SK-N-DZ (cell line): ENCODE data around the gene SRGAP1.
A peak's percentile ranks its signal among the peaks of the same experiment; 100 is the strongest.
"Not testable (repeated sequence)": the region's sequence is repeated elsewhere in the genome, so short reads cannot be mapped to it uniquely, and the experiment has no call there.

Source experiments
- DNase-seq: peaks from one replicate; pipeline ENCODE4 v3.0.0-alpha.2; 2015; ENCODE audit warnings: low spot score

Gene SRGAP1

GRCh38 chr12:64006211-64006825 is 161.8 kb downstream of the SRGAP1 start:
- DNase-seq, result no peak

GRCh38 chr12:64007853-64008252 is 163.4 kb downstream of the SRGAP1 start:
- DNase-seq, result no peak

GRCh38 chr12:64008596-64008995 is 164.1 kb downstream of the SRGAP1 start:
- no peak for DNase-seq

DNA sequence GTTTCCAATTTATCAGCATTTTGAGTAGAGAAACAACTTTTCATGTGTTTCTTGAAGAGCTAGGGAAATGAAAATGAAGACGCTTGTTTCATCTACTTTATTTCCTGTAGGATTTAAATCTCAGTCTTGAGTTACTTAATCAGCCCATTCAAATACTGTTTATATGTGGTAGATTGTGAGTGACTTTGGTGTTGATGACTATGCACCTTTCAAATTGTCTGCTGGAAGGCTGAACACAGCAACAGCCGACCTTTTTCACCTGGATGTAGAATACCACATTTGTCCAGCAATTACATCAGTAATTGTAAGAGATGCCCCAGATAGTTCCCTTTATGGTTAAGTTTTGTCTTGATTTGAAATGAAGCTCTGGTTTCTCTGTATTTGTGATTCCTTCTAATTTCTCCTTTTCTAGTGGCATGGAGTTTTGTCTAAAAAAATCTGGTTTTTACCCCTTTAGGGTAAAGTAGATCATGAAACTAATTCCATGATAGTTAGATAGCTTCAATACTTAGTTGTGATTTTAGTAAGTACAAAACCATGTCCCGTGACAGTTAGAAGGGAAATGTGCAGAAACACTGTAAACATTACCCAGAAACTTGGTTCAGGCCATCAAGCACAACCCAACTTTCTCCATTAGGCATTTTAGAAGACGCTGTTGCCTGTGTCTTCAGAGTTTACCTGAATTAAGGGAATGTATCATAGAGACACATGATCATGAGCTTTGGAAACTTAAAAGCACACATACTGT is 165.0 kb downstream of the SRGAP1 start:
- no peak for DNase-seq

- DNase-seq, result no peak
Measured at GRCh38 chr12:64010069-64010686, 165.7 kb downstream of the SRGAP1 start.

- DNase-seq, result no peak
Measured at GRCh38 chr12:64016521-64016920, 172.0 kb downstream of the SRGAP1 start.

DNA sequence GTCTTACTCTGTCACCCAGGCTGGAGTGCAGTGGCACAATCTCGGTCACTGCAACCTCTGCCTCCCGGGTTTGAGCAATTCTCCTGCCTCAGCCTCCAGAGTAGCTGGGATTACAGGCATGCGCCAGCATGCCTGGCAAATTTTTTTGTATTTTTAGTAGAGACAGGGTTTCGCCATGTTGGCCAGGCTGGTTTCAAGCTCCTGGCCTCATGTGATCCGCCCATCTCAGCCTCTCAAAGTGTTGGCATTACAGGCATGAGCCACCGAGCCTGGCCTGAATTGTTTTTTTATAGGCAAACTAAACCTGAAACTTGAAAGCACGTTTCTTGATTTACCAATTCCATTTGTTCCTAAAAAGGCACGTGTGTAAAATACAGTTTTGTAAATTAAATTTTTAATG is 173.6 kb downstream of the SRGAP1 start:
- not testable (repeated sequence) for DNase-seq

DNA sequence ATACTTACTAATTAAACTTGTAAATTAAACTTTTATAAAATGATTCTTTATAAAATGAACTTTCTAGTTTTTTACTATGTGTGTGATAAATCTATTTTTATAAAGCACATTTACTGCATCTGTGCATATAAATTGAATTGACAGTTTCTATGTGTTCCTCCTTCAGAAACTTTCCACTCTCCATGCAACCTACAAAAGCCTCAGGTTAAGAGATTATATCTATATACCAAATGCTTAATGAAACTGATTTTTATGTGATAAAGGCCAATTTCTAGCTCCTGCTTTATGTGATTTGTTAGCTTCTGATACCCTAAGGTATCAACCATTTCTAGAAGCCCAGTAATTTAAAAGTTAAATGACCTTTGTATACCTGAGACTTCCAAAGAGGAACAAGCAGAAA is 174.0 kb downstream of the SRGAP1 start:
- no peak for DNase-seq

- peak; percentile 91 for DNase-seq
Measured at GRCh38 chr12:64019101-64019500, 174.6 kb downstream of the SRGAP1 start.

DNA sequence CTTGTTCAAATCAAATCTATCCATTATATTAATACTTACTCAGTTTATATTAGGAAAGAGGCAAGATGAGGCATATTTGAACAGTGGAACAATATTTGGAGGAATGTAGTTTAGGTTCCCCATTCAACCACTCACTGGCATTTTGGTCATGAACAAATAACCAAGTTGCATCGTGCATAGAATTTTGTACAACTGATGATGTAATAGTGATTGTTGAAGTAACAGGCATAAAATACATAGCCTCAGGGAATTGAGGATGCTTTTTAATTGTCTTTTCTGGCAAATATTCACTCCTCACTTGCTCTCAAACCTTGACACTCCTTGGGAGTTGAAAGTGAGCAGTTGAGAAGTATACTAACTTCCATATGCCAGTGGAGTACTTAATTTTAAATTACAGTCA is 175.2 kb downstream of the SRGAP1 start:
- no peak for DNase-seq

GRCh38 chr12:64025174-64025958 is 180.9 kb downstream of the SRGAP1 start:
- no peak for DNase-seq

- DNase-seq, result no peak
Measured at GRCh38 chr12:64027311-64027710, 182.8 kb downstream of the SRGAP1 start.

DNA sequence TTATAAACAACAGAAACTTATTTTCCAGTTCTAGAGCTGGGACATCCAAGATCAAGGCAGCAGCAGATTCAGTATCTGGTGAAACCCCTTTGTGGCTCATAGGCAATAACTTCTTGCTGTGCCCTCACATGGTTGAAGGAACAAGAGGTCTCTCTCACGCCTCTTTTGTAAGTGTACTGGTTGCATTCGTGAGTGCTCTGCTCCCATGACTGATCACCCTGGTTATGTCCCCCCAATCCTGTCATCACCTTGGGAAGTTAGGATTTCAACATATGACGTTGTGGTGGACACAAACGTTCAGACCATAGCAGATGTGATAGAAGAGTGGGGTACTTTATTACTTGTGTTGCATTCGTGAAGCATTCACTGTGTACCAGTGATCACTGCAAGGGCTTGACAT is 184.0 kb downstream of the SRGAP1 start:
- DNase-seq, result no peak

DNA sequence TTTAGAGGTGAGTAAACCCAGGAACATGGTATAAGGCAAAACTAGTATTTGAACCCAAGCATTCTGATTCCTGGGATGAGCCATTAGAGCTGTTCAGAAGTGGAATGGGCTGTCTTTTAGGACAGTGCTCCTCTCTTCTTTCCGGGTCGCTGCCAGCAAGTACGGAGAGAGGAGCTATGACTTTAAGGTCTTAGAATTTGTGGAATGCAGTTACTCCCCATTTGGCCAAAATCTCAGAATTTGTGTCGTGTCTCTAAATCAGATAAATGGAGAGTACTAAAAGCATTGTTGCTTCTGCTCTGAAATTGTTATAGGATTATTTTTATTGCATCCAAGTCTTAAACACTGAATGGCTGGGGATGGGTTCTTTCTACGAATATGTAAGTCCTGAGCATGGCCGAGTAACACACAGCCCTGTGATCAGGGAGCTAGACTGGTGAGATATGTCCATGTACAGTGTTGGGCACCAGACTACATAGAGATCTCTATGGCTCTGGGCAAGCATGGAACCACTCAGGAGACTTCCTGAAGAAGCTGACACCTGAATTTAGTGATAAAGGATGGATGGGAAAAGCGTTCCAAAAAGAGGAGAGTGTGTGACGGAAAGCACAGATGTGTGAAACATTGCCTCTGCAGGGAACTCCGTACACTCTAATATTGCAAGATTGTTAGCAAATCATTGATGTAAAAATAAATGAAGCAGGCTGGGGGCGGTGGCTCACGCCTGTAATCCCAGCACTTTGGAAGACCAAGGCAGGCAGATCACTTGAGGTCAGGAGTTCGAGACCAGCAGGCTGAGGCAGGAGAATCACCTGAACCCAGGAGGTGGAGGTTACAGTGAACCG is 184.7 kb downstream of the SRGAP1 start:
- DNase-seq, result no peak

DNA sequence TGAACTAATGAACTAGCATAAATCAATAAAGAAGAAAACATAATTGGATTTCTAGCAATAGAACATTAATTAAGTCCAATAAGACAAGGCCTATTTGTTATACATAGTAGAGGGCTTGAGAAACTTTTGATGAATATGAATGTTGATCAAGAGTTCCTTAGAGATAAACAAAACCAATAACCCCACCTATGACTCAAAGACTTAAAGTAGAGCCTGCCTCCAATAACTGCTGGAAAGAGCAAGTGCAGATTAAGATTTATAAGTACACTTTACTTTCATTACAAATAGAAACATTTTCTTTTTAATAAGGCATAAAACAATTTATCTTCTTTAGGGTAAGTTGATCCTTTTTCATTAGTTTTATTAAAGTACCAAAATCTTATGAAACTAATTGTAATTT is 185.7 kb downstream of the SRGAP1 start:
- no peak for DNase-seq

DNA sequence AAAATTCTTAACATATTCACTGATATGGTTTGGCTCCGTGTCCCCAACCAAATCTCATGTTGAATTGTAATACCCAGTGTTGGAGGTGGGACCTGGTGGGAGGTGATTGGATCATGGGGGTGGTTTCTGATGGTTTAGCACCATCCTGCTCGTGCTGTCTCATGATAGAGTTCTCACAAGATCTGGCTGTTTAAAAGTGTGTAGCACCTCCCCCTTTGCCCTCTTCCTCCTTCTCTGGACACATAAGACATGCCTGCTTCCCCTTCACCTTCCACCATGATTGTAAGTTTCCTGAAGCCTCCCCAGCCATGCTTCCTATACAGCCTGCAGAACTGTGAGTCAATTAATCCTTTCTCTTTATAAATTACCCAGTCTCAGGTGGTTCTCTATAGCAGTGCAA is 189.6 kb downstream of the SRGAP1 start:
- DNase-seq, result not testable (repeated sequence)

DNA sequence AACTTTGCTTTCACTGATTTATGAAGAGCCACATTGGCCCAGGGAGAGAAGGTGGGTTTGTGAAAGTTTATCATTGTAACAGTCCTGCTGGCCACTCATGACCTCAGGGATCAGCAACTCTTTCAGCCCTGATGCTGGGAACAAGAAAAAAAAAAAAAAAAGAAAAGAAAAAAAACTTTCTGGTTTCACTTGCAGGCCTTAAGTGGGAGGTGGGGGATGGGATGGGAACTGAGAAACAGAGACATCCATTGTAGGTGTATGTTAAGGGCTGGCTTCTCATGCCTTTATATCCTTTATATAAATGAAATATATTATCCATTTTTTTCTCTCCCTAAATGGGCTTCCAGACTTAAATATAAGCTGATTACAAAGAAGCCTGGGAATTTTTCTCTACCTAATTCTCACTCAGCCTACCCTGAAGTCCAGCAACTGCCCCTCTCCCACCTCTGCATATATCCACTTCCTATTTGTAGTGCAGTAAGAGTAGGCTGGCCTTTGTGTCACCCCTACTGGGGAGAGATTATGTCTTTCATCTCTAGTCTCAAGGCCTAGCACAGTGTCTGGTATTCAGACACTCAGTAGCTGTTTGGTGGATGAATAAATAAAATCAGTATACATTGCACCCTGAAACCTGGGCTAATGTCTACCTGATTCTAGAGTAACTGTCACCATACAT is 190.5 kb downstream of the SRGAP1 start:
- no peak for DNase-seq

- no peak for DNase-seq
Measured at GRCh38 chr12:64036414-64036813, 191.9 kb downstream of the SRGAP1 start.

GRCh38 chr12:64039281-64039871 is 194.9 kb downstream of the SRGAP1 start:
- no peak for DNase-seq

- DNase-seq, result no peak
Measured at GRCh38 chr12:64042911-64043310, 198.4 kb downstream of the SRGAP1 start.
